Gastrocnemius medialis (tissue), 4 donors: Measurements from ENCODE around the gene CHL1.

Experiments used
- CTCF ChIP-seq, 5 experiments: fragments of 450-650 bp in 3 of 5; fragments of 200-600 bp in 2 of 5; sonication (generic) in 2 of 5; IDR thresholded peaks in 4 of 5; conservative IDR thresholded peaks in 1 of 5; 1 replicate in 4 of 5; 2 replicates in 1 of 5; pipeline ENCODE4 v1.5.1; 2016 to 2019; ENCODE audit warnings: antibody characterized with exemption in 5 of 5, mild to moderate bottlenecking in 3 of 5, moderate library complexity in 3 of 5
- POLR2A ChIP-seq, 2 donors: fragments of 450-650 bp; IDR thresholded peaks; one replicate each; pipeline ENCODE4 v1.6.1; 2017; ENCODE audit warnings: antibody characterized with exemption in 2 of 2, mild to moderate bottlenecking in 2 of 2, moderate library complexity in 2 of 2

- TF ChIP-seq CTCF (IDR thresholded peaks at IDR 0.05 in 4 of 5, conservative IDR thresholded peaks at IDR 0.05 in 1 of 5): no peak
- TF ChIP-seq POLR2A (IDR thresholded peaks at IDR 0.05): no peak
These were observed 53.2 kb downstream of the CHL1 start for GRCh38 chr3:249587-250262.
